Erythroblast (primary cell): ENCODE data around the gene CAPN10.

Experiments
- GATA1 ChIP-seq: IDR thresholded peaks from 2 replicates; pipeline ENCODE4 v1.6.1; 2011; ENCODE audit warnings: low read depth, mild to moderate bottlenecking, control low read depth, low read length, moderate library complexity
- POLR2A ChIP-seq: IDR thresholded peaks from 2 replicates; pipeline ENCODE4 v1.6.1; 2011; ENCODE audit warnings: mild to moderate bottlenecking, low read length

GRCh38 chr2:240589375-240589774 is 2.8 kb downstream of the CAPN10 start:
- TF ChIP-seq POLR2A (no peak), GATA1 (no peak)
